Measurements from ENCODE around the gene OLFM2. TPM values are rescaled to one million over a fixed set of nuclear protein-coding genes. Genes with fewer than 3 reads are reported as not detected.
A peak's percentile ranks its signal among the peaks of the same experiment; 100 is the strongest.

The OLFM2 gene
- total and polyA plus RNA-seq, 9 of the 15 experiments (the other 6 are each of a cell fraction or from before 2014, with no cell fraction given), result 0.10 to 0.33 (median 0.23) TPM; not detected in 4

DNA sequence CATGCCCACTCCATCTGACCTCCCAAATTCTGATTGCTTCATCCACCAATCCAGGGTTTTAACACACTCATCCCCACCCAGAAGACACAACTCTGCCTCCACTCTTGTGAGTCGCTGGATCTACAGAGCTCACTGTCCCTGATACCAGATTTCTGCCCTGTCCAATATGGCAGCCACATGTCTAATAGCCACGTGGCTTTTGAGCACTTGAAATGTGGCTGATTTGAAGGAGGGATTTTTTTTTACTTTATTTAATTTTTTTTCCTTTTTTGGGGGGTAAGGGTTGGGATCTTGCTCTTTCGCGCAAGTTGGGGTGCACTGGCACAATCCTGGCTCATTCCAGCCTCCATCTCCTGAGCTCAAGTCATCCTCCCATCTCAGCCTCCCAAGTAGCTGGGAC lies 24.8 kb upstream of the OLFM2 start (continued):
- TF ChIP-seq, protein P1, sequence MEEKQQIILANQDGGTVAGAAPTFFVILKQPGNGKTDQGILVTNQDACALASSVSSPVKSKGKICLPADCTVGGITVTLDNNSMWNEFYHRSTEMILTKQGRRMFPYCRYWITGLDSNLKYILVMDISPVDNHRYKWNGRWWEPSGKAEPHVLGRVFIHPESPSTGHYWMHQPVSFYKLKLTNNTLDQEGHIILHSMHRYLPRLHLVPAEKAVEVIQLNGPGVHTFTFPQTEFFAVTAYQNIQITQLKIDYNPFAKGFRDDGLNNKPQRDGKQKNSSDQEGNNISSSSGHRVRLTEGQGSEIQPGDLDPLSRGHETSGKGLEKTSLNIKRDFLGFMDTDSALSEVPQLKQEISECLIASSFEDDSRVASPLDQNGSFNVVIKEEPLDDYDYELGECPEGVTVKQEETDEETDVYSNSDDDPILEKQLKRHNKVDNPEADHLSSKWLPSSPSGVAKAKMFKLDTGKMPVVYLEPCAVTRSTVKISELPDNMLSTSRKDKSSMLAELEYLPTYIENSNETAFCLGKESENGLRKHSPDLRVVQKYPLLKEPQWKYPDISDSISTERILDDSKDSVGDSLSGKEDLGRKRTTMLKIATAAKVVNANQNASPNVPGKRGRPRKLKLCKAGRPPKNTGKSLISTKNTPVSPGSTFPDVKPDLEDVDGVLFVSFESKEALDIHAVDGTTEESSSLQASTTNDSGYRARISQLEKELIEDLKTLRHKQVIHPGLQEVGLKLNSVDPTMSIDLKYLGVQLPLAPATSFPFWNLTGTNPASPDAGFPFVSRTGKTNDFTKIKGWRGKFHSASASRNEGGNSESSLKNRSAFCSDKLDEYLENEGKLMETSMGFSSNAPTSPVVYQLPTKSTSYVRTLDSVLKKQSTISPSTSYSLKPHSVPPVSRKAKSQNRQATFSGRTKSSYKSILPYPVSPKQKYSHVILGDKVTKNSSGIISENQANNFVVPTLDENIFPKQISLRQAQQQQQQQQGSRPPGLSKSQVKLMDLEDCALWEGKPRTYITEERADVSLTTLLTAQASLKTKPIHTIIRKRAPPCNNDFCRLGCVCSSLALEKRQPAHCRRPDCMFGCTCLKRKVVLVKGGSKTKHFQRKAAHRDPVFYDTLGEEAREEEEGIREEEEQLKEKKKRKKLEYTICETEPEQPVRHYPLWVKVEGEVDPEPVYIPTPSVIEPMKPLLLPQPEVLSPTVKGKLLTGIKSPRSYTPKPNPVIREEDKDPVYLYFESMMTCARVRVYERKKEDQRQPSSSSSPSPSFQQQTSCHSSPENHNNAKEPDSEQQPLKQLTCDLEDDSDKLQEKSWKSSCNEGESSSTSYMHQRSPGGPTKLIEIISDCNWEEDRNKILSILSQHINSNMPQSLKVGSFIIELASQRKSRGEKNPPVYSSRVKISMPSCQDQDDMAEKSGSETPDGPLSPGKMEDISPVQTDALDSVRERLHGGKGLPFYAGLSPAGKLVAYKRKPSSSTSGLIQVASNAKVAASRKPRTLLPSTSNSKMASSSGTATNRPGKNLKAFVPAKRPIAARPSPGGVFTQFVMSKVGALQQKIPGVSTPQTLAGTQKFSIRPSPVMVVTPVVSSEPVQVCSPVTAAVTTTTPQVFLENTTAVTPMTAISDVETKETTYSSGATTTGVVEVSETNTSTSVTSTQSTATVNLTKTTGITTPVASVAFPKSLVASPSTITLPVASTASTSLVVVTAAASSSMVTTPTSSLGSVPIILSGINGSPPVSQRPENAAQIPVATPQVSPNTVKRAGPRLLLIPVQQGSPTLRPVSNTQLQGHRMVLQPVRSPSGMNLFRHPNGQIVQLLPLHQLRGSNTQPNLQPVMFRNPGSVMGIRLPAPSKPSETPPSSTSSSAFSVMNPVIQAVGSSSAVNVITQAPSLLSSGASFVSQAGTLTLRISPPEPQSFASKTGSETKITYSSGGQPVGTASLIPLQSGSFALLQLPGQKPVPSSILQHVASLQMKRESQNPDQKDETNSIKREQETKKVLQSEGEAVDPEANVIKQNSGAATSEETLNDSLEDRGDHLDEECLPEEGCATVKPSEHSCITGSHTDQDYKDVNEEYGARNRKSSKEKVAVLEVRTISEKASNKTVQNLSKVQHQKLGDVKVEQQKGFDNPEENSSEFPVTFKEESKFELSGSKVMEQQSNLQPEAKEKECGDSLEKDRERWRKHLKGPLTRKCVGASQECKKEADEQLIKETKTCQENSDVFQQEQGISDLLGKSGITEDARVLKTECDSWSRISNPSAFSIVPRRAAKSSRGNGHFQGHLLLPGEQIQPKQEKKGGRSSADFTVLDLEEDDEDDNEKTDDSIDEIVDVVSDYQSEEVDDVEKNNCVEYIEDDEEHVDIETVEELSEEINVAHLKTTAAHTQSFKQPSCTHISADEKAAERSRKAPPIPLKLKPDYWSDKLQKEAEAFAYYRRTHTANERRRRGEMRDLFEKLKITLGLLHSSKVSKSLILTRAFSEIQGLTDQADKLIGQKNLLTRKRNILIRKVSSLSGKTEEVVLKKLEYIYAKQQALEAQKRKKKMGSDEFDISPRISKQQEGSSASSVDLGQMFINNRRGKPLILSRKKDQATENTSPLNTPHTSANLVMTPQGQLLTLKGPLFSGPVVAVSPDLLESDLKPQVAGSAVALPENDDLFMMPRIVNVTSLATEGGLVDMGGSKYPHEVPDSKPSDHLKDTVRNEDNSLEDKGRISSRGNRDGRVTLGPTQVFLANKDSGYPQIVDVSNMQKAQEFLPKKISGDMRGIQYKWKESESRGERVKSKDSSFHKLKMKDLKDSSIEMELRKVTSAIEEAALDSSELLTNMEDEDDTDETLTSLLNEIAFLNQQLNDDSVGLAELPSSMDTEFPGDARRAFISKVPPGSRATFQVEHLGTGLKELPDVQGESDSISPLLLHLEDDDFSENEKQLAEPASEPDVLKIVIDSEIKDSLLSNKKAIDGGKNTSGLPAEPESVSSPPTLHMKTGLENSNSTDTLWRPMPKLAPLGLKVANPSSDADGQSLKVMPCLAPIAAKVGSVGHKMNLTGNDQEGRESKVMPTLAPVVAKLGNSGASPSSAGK (IDR thresholded peaks at IDR 0.05), result peak; percentile 47; the same call in 1 of the 2 replicates
